A549 (cell line): ENCODE data around the gene CD79B. TPM values are rescaled to one million over a fixed set of nuclear protein-coding genes. Genes with fewer than 3 reads are reported as not detected.

Source experiments
- ATAC-seq, 2 experiments: fragments of 200-7000 bp in 1 of 2; fragments of >200 bp in 1 of 2; cut with Nextera tagmentation in 1 of 2; cut with Tn5 transposase in 1 of 2; 3 replicates each; pipeline versions ENCODE4 v1.8.0 to v1.9.1; 2018 to 2020; ENCODE audit warnings: mild to moderate bottlenecking in 1 of 2, moderate library complexity in 1 of 2
- CTCF ChIA-PET: fragments of 300-600 bp; sonication (Branson Sonifier 250); formaldehyde crosslinking; extraction: SDS; loops from one replicate; lab custom pipeline; 2021; ENCODE audit warnings: antibody characterized with exemption, inconsistent platforms; lab: Yijun Ruan, JAX
- POLR2A ChIA-PET: fragments of 350-600 bp; formaldehyde crosslinking; extraction: SDS; loops from one replicate; lab custom pipeline; 2021; ENCODE audit warnings: antibody characterized with exemption, inconsistent platforms; lab: Yijun Ruan, JAX
- DNase-seq, 2 experiments: peaks; one replicate each; pipeline versions ENCODE4 v3.0.0 to v3.0.0-alpha.2; 2011 to 2016; ENCODE audit warnings: low read depth in 1 of 2, low spot score in 1 of 2
- FAIRE-seq: peaks from 2 replicates; lab custom pipeline; 2011; peaks lifted over from hg19 to GRCh38; lab: Jason Lieb, UNC
- H3K27ac ChIP-seq, 2 experiments: fragments of >200 bp; sonication (Bioruptor Twin); formaldehyde crosslinking; 3 replicates each; pipeline ENCODE4 v1.5.1; 2016 to 2017
- H3K4me1 ChIP-seq: fragments of >200 bp; sonication (Bioruptor Twin); formaldehyde crosslinking; 3 replicates; pipeline ENCODE4 v1.6.1; 2016
- H3K4me2 ChIP-seq: fragments of >200 bp; sonication (Bioruptor Twin); formaldehyde crosslinking; 3 replicates; pipeline ENCODE4 v1.6.1; 2016
- H3K4me3 ChIP-seq: fragments of >200 bp; sonication (Bioruptor Twin); formaldehyde crosslinking; 3 replicates; pipeline ENCODE4 v1.5.1; 2016
- H3K9me3 ChIP-seq: fragments of >200 bp; sonication (Bioruptor Twin); formaldehyde crosslinking; 3 replicates; pipeline ENCODE4 v1.6.1; 2016
- CBX8 ChIP-seq: fragments of 200-600 bp; sonication (generic); IDR thresholded peaks from 2 replicates; pipeline ENCODE4 v1.6.1; 2016
- CHD4 ChIP-seq: fragments of 200-600 bp; sonication (generic); IDR thresholded peaks from 2 replicates; pipeline ENCODE4 v1.6.1; 2016; ENCODE audit warnings: antibody characterized with exemption, mild to moderate bottlenecking, borderline replicate concordance
- E2F6 ChIP-seq: IDR thresholded peaks from 2 replicates; pipeline ENCODE4 v1.6.1; 2012; ENCODE audit warnings: low read depth, borderline replicate concordance
- EHF ChIP-seq: fragments of 250-450 bp; sonication (Bioruptor Pico); IDR thresholded peaks from 2 replicates; pipeline ENCODE4 v1.5.0; 2020; ENCODE audit warnings: mild to moderate bottlenecking
- EHMT2 ChIP-seq: fragments of 200-600 bp; sonication (generic); IDR thresholded peaks from 2 replicates; pipeline ENCODE4 v1.6.1; 2016; ENCODE audit warnings: antibody characterized with exemption, low read depth, mild to moderate bottlenecking, moderate library complexity
- ELK1 ChIP-seq: fragments of 150-350 bp; IDR thresholded peaks from 2 replicates; pipeline ENCODE4 v1.6.1; 2014; ENCODE audit warnings: low read depth, mild to moderate bottlenecking, low read length
- EP300 ChIP-seq, 2 experiments: fragments of >200 bp; sonication (Bioruptor Twin); formaldehyde crosslinking; IDR thresholded peaks; 2 replicates in 1 of 2; 3 replicates in 1 of 2; pipeline ENCODE4 v1.6.1; 2016 to 2017
- ESRRA ChIP-seq: fragments of 150-350 bp; IDR thresholded peaks from 2 replicates; pipeline ENCODE4 v1.6.1; 2014; ENCODE audit warnings: mild to moderate bottlenecking, low read length, borderline replicate concordance
- FOSB ChIP-seq: fragments of 250-450 bp; sonication (Bioruptor Pico); IDR thresholded peaks from 2 replicates; pipeline ENCODE4 v1.5.0; 2020; ENCODE audit warnings: mild to moderate bottlenecking, moderate library complexity
- FOSL2 ChIP-seq, 2 experiments: fragments of 450-650 bp in 1 of 2; fragments of >200 bp in 1 of 2; sonication (Bioruptor Twin) in 1 of 2; formaldehyde crosslinking; IDR thresholded peaks; 2 replicates each; pipeline versions ENCODE4 v1.5.0 to v1.6.1; 2016 to 2020; ENCODE audit warnings: mild to moderate bottlenecking in 1 of 2, moderate library complexity in 1 of 2
- FOXS1 ChIP-seq: fragments of 250-450 bp; sonication (Bioruptor Pico); IDR thresholded peaks from 2 replicates; pipeline ENCODE4 v1.5.0; 2020; ENCODE audit warnings: mild to moderate bottlenecking, moderate library complexity
- GATA3 ChIP-seq: IDR thresholded peaks from 2 replicates; pipeline ENCODE4 v1.6.1; 2012; ENCODE audit warnings: borderline replicate concordance
- HDAC2 ChIP-seq: fragments of 200-600 bp; sonication (generic); IDR thresholded peaks from 2 replicates; pipeline ENCODE4 v1.6.1; 2016
- HOXA7 ChIP-seq: fragments of 250-450 bp; sonication (Bioruptor Pico); IDR thresholded peaks from 2 replicates; pipeline ENCODE4 v1.5.0; 2020; ENCODE audit warnings: mild to moderate bottlenecking, moderate library complexity
- HOXB5 ChIP-seq: fragments of 250-450 bp; sonication (Bioruptor Pico); IDR thresholded peaks from 2 replicates; pipeline ENCODE4 v1.5.0; 2020; ENCODE audit warnings: mild to moderate bottlenecking, moderate library complexity
- JUN ChIP-seq, 2 experiments: fragments of >200 bp; sonication (Bioruptor Twin); formaldehyde crosslinking; IDR thresholded peaks; 2 replicates in 1 of 2; 3 replicates in 1 of 2; pipeline ENCODE4 v1.6.1; 2016 to 2017
- JUNB ChIP-seq: fragments of >200 bp; sonication (Bioruptor Twin); formaldehyde crosslinking; IDR thresholded peaks from 2 replicates; pipeline ENCODE4 v1.6.1; 2016
- KDM1A ChIP-seq: fragments of 200-600 bp; sonication (generic); IDR thresholded peaks from 2 replicates; pipeline ENCODE4 v1.6.1; 2016; ENCODE audit warnings: low read depth, mild to moderate bottlenecking
- NPAS2 ChIP-seq: fragments of 250-450 bp; sonication (Bioruptor Pico); IDR thresholded peaks from 2 replicates; pipeline ENCODE4 v1.8.0; 2022; ENCODE audit warnings: mild to moderate bottlenecking, moderate library complexity, borderline replicate concordance
- NR3C1 ChIP-seq: fragments of >200 bp; sonication (Bioruptor Twin); formaldehyde crosslinking; IDR thresholded peaks from 3 replicates; pipeline ENCODE4 v1.6.1; 2017
- PHF8 ChIP-seq: fragments of 200-600 bp; sonication (generic); IDR thresholded peaks from 2 replicates; pipeline ENCODE4 v1.6.1; 2016; ENCODE audit warnings: low read depth, mild to moderate bottlenecking, antibody characterized with exemption, moderate library complexity, borderline replicate concordance
- POLR2A ChIP-seq: IDR thresholded peaks from 2 replicates; pipeline ENCODE4 v1.6.1; 2012; ENCODE audit warnings: mild to moderate bottlenecking, low read length
- RAD21 ChIP-seq, 2 experiments: fragments of >200 bp in 1 of 2; sonication (Bioruptor Twin) in 1 of 2; formaldehyde crosslinking in 1 of 2; IDR thresholded peaks in 1 of 2; conservative IDR thresholded peaks in 1 of 2; 2 replicates in 1 of 2; 3 replicates in 1 of 2; pipeline ENCODE4 v1.6.1; 2012 to 2018; ENCODE audit warnings: inconsistent platforms in 1 of 2
- SMC3 ChIP-seq: fragments of >200 bp; sonication (Bioruptor Twin); formaldehyde crosslinking; IDR thresholded peaks from 3 replicates; pipeline ENCODE4 v1.6.1; 2018; ENCODE audit warnings: inconsistent platforms
- SREBF2 ChIP-seq: fragments of 450-650 bp; IDR thresholded peaks from 2 replicates; pipeline ENCODE4 v1.6.1; 2014; ENCODE audit warnings: mild to moderate bottlenecking, moderate library complexity
- TFCP2L1 ChIP-seq: fragments of 250-450 bp; sonication (Bioruptor Pico); IDR thresholded peaks from 2 replicates; pipeline ENCODE4 v1.5.0; 2021; ENCODE audit warnings: mild to moderate bottlenecking
- USF2 ChIP-seq: fragments of 450-650 bp; IDR thresholded peaks from 2 replicates; pipeline ENCODE4 v1.6.1; 2014; ENCODE audit warnings: antibody characterized with exemption
- ZFP36 ChIP-seq: fragments of 450-650 bp; IDR thresholded peaks from 2 replicates; pipeline ENCODE4 v1.6.1; 2014; ENCODE audit warnings: borderline replicate concordance; ENCODE audit not compliant: partially characterized antibody
- WGBS: methylation state at CpG from one replicate; pipeline ENCODE4 v1.1.6; 2017; ENCODE audit errors: missing lambda C conversion rate; 5-methylcytosine and 5-hydroxymethylcytosine counted together
- polyA plus RNA-seq, 4 experiments: library from polyadenylated mRNA; depleted of rRNA in 3 of 4; stranded (reverse); fragments of >200 nt; fragmentation: RNase III in 1 of 4; extraction: RNeasy Plus Mini Kit Qiagen cat#74134 plus additional on column Dnase treatment in 1 of 4; gene quantifications; 2 replicates in 3 of 4; 3 replicates in 1 of 4; pipeline ENCODE4 v1.2.3, GENCODE V29; 2011 to 2017
- TF ChIP-seq, protein P1 (sequence below): fragments of 250-450 bp; sonication (Bioruptor Pico); IDR thresholded peaks from 2 replicates; pipeline ENCODE4 v1.5.0; 2020; ENCODE audit warnings: low read depth, mild to moderate bottlenecking, moderate library complexity

The CD79B gene
- polyA plus RNA-seq, 2 of the 4 experiments (the other 2 are of a cell fraction), result 0.14 TPM; not detected in 1

- DNase-seq (no peak), ATAC-seq (no peak), FAIRE-seq (no peak)
- WGBS, result 71% methylated on average over 9 of the region's 10 CpGs
- Histone ChIP-seq H3K4me1 (no peaks in the 10 kb centered on the region), H3K4me3 (no peak overlapping the region), H3K4me2 (no peak overlapping the region), H3K27ac (no peak overlapping the region), H3K9me3 (no peaks in the 10 kb centered on the region)
- ChIA-PET POLR2A (no interaction called here), CTCF (interaction anchor here (1.0 to 9.0 kb wide), 12 partner anchors 8 to 204 kb away, joined by 3 to 132 read pairs (median 10); partner anchors contain the start of genes CSHL1 and GH1)
- TF ChIP-seq SMC3 (no peak), EP300 (IDR thresholded peaks at IDR 0.05) (no peak), EHMT2 (no peak), NPAS2 (CRISPR knock-in tag) (no peak), JUN (IDR thresholded peaks at IDR 0.05) (no peak), HOXA7 (CRISPR knock-in tag) (no peak), FOXS1 (CRISPR knock-in tag) (no peak), NR3C1 (no peak), HDAC2 (no peak), POLR2A (no peak), SREBF2 (no peak), GATA3 (no peak), HOXB5 (CRISPR knock-in tag) (no peak)
Measured at GRCh38 chr17:63928966-63929695, 3.0 kb downstream of the CD79B start.

GRCh38 chr17:63928172-63928666, 3.9 kb downstream of the CD79B start:
- ATAC-seq, result no peak
- 76% methylated on average over 10 of the region's 10 CpGs for WGBS
- no peak overlapping the region for H3K4me2 ChIP-seq
- DNase-seq, result no peak
- FAIRE-seq, result no peak
- no peak overlapping the region for H3K27ac ChIP-seq
- ChIA-PET CTCF (interaction anchor here (0.5 to 9.0 kb wide), 13 partner anchors 9 to 1273 kb away, joined by 3 to 132 read pairs (median 7); partner anchors contain the start of genes CSHL1 and GH1), POLR2A (no interaction called here)
- TF ChIP-seq ELK1 (no peak), ESRRA (no peak), PHF8 (no peak), ZFP36 (no peak), HOXA7 (CRISPR knock-in tag) (no peak), CBX8 (no peak), FOSL2 (IDR thresholded peaks at IDR 0.05) (no peak), FOSL2 (CRISPR knock-in tag; IDR thresholded peaks at IDR 0.05) (no peak), EHF (CRISPR knock-in tag) (no peak), JUNB (no peak), HDAC2 (no peak), FOSB (CRISPR knock-in tag) (no peak)
- no peak overlapping the region for H3K4me3 ChIP-seq
- no peaks in the 10 kb centered on the region for H3K9me3 ChIP-seq
- H3K4me1 ChIP-seq, result no peaks in the 10 kb centered on the region

GRCh38 chr17:63927464-63928171, 4.5 kb downstream of the CD79B start:
- FAIRE-seq (no peak), ATAC-seq (no peak), DNase-seq (no peak)
- ChIA-PET CTCF (interaction anchor here (0.5 to 9.0 kb wide), 14 partner anchors 9 to 1272 kb away, joined by 3 to 132 read pairs (median 7); partner anchors contain the start of genes CSHL1 and GH1), POLR2A (no interaction called here)
- Histone ChIP-seq H3K9me3 (no peaks in the 10 kb centered on the region), H3K4me1 (no peaks in the 10 kb centered on the region), H3K4me2 (no peak overlapping the region), H3K27ac (no peak overlapping the region), H3K4me3 (no peak overlapping the region)
- WGBS, result 54% methylated on average over 8 of the region's 8 CpGs
- no peak for TF ChIP-seq EHF (CRISPR knock-in tag)
- TF ChIP-seq TFCP2L1 (CRISPR knock-in tag), result no peak
- no peak for TF ChIP-seq ELK1
- TF ChIP-seq, protein P1, sequence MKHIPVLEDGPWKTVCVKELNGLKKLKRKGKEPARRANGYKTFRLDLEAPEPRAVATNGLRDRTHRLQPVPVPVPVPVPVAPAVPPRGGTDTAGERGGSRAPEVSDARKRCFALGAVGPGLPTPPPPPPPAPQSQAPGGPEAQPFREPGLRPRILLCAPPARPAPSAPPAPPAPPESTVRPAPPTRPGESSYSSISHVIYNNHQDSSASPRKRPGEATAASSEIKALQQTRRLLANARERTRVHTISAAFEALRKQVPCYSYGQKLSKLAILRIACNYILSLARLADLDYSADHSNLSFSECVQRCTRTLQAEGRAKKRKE (CRISPR knock-in tag), result no peak
- no peak for TF ChIP-seq SMC3
- TF ChIP-seq CHD4, result no peak
- TF ChIP-seq E2F6, result no peak
- no peak for TF ChIP-seq KDM1A
- TF ChIP-seq RAD21 (conservative IDR thresholded peaks at IDR 0.05 in 1 of 2, IDR thresholded peaks at IDR 0.05 in 1 of 2), result no peak
- no peak for TF ChIP-seq USF2
